NCI-H2196 (cell line): ENCODE results near the gene TLR8.
A peak's percentile ranks its signal among the peaks of the same experiment; 100 is the strongest.
"Not testable (repeated sequence)": the region's sequence is repeated elsewhere in the genome, so short reads cannot be mapped to it uniquely, and the experiment has no call there.

Experiments
- DNase-seq: peaks from one replicate; lab custom pipeline; 2025; ENCODE audit not compliant: unreplicated experiment; lab: John Stamatoyannopoulos, UW

Gene TLR8

DNA sequence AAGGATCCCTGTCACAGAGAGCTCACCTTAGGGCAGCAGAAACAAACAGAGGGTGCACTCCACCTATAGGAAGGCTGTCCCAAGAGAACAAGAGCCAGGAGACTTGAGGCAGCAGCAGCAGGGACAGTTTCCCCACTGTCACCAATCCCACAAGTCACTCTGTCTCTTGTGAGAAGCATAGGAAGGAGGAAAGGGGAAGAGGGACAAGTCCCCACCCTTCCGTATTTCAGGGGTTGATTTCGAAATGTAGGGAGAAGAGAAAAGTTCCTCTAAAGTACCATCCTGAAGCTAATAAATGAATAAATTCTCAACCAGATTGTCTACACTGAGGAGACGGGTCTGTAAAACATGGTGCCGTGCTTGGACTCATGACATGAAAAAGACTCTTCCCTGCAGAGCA lies 9.5 kb upstream of the TLR8 start:
- DNase-seq = no peak

DNA sequence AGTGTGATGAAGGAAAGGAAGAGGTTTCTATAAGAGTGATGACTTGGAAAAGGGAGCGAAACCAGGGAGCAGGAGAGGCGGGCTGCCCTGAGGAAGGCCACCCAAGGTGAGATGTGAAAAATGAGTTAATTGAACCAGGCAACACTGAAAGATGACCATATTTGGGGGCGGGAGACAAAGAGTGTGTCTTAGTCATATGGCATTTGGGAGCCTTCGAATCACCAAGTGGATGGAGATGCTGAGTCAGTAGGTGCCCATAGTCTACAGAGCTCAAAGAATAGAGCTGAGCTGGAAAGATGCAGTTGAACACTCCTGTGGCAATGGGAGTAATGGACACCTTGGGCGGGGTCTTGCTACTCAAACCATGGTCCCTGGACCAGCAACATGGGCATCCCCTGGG lies 8.3 kb upstream of the TLR8 start:
- no peak for DNase-seq

DNA sequence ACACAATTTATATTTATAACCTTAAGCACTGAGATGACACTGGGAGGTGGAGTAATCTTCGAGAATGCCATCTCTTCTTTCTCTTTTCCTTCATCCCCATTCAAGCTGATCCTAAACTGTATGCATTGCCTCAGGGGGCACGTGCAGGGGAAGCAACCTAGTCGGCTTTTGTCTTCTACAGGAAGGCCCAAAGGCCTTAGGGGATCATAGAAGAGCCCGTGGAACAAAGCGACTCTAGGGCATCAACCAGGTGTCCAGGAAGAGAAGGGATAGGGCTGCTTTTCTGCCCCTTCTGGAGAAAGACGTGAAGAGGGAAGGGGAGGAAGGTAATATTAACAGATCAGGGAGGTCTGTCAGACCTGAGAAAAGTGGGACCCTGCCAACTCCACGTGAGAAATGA lies 6.9 kb upstream of the TLR8 start:
- no peak for DNase-seq

DNA sequence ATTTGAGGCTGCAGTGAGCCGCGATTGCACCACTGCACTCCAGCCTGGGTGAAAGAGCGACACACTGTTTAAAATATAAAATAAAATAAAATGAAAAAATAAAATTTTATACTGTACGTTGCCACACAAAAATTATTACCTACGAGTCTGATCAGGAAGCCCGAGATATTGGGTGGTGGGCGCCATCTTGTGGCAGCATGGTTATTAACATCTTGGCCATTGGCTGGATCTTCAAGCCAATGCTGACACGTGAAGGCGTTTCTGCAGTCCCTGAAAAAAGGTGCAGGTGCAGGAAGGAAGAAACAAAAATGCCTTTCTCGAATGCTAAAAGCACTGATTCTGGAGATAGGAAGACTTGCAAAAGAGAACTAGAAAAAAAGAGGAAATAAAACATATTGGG lies 4.9 kb upstream of the TLR8 start:
- peak; percentile 40 for DNase-seq

DNA sequence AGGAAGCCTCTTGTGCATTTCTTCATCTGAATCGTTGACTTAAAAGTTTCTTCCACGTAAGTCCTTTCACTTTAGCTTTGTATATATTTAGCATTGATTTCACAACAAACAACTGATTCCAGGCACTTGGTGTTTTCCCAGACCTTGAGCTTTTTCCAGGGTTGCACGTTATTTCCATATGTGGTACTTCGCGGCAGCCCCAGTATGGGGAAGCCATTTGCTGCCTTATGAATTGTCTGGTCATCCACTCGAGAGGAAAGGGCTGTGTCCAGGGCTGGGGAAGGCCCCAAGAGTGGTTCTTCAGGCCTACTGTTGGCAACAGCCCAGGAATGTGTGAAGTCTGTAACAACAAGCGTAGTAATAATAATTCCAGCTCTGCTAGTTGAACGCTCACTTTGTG lies 2.8 kb upstream of the TLR8 start:
- DNase-seq = no peak

DNA sequence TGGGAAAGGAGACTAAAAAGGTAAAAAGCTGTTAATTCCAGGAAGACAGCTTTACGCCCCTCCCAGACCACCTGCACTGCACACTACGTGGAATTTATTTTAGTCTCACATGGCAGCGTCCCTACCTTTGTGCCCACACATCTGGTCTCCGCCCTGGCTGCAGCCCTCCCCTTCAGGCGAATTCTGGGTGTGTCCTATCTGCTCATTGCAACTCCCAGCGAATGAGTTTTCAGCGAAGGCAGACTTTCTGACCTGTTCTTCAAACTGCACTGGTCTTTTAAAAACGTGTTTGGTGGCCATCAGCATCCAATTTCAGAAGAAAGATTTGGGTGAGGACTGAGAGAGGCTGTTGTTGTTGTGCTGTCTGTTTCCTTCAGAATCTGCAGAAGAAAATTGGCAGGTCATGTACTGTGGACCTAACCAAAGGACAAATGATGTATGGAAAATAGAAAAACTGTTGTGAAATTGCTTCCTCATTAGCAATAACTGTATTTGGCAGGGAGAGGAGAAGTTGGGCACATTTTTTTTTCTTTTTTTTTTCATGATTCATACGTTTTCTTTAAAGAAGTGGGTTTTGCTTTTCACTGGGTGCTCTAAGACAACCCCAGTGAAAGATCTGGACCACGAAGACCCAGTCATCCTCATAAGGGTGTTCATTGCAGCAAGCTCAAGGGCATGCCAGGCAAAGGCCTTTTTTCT lies 4.2 kb downstream of the TLR8 start:
- no peak for DNase-seq

DNA sequence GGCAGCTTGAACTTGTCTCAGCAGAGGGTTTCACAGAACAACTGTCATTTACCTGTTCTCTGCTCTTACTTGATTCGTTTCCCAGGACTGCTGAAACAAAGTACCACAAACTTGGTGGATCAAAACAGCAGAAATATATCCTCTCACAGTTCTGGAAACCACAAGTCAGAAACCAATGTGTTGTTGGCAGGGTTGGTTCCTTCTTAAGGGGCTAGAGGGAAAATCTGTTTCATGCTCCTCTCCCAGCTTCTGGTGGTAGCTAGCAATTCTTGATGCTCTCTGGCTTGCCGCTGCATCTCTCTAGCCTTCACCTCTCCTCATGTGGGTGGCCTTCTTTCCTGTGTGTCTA lies 4.7 kb downstream of the TLR8 start:
- DNase-seq = no peak

DNA sequence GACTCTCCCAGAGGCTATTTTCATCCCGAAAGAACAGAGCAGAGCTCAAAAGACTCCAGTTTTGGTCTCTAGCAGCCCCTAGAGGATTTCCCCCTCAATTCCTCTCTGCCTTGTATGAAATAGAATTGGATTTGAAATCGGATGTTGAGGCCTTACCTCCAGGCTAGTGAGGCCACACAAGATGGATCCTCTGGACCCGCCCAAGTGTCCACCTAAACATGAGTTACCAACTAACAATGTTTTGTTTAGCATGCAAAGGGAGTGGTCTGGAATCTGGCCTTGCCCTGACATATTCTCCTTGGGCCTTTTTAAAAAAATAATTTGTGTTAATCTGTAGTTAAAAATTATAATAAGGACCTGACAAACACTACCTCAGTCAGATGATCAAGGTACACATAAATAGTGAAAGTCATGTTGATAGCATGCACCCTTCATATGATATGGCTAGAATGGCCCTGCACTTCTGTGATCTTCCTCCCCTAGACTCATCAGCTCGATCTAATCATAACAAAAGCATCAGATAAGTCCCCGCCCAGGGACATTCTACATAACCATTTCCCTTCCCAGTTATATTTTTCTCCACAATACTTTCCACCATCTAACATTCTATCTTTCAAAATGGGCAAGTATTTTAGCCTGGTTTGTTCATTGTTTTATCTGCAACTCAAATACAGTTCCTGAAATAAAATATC lies 6.5 kb downstream of the TLR8 start:
- no peak for DNase-seq

DNA sequence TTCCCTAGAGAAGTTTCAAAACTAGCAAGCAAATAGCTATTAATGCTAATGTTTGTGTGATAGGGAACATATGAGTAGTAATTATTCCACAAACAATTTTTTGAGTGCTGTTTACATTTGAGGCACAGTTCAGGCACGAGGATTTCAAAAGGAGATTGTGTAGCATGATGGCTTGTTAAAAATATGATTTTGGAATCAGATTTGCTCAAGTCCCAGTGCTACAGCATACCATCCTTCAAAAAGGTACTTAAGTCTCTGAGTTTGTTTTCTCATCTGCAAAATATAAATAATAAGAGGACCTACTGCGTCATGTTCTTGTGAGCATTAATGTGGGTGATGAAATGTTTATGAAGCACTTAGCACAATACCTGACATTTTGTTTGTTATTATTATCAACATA lies 11.3 kb downstream of the TLR8 start:
- no peak for DNase-seq

DNA sequence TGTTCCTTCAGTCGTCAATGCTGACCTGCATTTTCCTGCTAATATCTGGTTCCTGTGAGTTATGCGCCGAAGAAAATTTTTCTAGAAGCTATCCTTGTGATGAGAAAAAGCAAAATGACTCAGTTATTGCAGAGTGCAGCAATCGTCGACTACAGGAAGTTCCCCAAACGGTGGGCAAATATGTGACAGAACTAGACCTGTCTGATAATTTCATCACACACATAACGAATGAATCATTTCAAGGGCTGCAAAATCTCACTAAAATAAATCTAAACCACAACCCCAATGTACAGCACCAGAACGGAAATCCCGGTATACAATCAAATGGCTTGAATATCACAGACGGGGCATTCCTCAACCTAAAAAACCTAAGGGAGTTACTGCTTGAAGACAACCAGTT lies 12.6 kb downstream of the TLR8 start:
- DNase-seq = no peak

DNA sequence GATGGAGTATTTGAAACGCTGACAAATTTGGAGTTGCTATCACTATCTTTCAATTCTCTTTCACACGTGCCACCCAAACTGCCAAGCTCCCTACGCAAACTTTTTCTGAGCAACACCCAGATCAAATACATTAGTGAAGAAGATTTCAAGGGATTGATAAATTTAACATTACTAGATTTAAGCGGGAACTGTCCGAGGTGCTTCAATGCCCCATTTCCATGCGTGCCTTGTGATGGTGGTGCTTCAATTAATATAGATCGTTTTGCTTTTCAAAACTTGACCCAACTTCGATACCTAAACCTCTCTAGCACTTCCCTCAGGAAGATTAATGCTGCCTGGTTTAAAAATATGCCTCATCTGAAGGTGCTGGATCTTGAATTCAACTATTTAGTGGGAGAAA lies 13.2 kb downstream of the TLR8 start:
- no peak for DNase-seq

DNA sequence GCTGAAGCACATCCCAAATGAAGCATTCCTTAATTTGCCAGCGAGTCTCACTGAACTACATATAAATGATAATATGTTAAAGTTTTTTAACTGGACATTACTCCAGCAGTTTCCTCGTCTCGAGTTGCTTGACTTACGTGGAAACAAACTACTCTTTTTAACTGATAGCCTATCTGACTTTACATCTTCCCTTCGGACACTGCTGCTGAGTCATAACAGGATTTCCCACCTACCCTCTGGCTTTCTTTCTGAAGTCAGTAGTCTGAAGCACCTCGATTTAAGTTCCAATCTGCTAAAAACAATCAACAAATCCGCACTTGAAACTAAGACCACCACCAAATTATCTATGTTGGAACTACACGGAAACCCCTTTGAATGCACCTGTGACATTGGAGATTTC lies 14.6 kb downstream of the TLR8 start:
- no peak for DNase-seq

DNA sequence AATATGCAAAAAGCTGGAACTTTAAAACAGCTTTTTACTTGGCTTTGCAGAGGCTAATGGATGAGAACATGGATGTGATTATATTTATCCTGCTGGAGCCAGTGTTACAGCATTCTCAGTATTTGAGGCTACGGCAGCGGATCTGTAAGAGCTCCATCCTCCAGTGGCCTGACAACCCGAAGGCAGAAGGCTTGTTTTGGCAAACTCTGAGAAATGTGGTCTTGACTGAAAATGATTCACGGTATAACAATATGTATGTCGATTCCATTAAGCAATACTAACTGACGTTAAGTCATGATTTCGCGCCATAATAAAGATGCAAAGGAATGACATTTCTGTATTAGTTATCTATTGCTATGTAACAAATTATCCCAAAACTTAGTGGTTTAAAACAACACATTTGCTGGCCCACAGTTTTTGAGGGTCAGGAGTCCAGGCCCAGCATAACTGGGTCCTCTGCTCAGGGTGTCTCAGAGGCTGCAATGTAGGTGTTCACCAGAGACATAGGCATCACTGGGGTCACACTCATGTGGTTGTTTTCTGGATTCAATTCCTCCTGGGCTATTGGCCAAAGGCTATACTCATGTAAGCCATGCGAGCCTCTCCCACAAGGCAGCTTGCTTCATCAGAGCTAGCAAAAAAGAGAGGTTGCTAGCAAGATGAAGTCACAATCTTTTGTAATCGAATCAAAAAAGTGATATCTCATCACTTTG lies 15.6 kb downstream of the TLR8 start:
- DNase-seq = no peak

DNA sequence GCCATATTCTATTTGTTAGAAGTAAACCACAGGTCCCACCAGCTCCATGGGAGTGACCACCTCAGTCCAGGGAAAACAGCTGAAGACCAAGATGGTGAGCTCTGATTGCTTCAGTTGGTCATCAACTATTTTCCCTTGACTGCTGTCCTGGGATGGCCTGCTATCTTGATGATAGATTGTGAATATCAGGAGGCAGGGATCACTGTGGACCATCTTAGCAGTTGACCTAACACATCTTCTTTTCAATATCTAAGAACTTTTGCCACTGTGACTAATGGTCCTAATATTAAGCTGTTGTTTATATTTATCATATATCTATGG lies 16.1 kb downstream of the TLR8 start:
- no peak for DNase-seq

DNA sequence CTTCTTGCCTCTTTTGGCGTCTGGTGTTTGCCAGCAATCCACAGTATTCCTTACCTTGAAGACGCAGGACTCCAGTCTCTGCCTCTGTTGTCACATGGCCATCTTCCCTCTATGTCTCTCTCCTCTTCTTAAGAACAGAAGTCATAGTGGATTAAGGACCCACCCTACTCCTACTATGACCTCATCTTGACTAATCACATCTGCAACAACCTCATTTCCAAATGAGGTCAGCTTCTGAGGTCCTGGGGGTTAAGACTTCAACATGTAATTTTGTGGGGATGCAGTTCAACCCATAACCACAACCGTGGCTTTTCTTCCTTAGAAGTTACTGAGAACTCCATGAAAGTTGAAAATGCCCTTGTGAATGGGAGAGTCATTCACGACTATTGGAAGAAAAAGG lies 23.3 kb downstream of the TLR8 start:
- DNase-seq = no peak

DNA sequence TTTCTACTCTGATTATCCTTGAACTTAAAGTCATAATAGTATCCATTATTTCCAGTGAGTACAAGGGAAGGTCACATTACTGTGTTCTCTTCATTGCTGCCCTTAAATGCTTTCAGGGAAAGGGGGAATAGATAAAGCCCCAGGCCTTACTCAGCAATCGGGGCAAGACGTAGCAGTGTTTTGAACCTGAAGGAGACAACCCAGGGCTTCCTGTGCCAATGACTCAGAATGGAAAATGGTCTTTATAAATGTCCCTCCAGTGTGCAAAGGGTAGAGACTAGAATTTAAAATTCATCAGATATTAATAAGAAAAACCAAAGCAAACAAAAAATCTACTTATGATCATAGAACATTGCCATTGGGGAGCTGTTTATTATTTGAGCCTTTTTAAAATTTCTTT lies 23.7 kb downstream of the TLR8 start:
- DNase-seq = no peak

DNA sequence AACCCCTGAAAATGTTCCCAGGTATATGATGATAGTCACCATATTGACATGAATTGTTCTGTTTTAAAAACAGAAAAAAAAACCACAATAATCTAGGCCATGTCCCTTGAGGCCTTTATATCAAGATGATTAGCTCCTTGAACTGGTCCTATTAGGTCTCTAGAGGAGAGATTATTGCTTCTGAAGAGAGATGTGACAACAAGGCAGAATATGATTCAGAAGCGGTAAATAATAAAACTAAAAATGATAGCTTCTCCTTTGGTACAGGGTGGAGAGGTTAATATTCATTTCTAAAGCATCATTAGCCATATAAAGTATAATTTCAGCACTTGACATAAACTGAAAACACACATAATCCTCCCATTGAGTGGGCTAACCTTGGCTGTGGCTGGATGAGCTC lies 25.8 kb downstream of the TLR8 start:
- no peak for DNase-seq

DNA sequence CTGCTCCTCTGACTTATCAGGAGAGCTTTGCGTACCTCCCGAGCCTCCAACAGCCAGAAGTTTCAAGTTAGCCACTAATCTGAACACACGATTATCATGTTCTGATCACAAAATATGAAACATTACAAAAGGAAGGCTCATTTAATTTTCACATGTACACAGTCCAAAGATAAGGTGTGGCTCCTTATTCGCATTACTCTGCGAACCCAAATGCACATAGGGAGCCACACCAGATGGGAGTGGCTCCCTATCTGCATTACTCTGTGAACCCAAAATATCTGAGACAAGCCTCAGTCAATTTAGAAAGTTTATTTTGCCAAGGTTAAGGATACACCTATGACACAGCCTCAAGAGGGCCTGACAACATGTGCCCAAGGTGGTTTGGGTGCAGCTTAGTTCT lies 28.4 kb downstream of the TLR8 start:
- DNase-seq = no peak

DNA sequence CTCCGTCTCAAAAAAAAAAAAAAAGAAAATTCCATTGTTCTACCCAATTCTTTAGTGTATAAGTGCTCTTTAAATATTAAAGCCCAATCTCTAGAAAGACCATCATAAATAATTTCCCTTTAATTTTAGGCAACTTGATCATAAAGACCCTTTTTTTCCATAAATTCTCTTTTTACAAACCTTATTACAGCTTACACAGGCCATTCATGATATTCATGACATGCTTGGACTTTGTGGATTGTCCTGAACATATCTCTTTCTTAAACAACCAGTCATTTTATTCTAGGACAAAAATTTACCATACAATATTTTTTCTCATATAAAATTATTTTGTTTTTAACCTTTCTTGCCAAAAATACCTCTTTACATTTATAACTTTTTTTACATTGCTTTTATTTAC lies 30.5 kb downstream of the TLR8 start:
- no peak for DNase-seq

DNA sequence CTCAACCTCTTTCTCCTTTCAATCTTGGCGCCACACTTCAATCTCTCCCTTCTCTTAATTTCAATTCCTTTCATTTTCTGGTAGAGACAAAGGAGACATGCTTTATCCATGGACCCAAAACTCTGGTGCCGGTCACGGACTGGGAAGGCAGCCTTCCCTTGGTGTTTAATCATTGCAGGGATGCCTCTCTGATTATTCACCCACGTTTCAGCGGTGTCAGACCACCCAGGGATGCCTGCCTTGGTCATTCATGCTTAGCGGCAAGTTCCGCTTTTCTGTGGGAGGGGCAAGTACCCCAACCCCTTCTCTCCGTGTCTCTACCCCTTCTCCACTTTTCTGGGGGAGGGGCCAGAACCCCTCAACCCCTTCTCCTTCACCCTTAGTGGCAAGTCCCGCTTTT lies 34.1 kb downstream of the TLR8 start:
- not testable (repeated sequence) for DNase-seq

DNA sequence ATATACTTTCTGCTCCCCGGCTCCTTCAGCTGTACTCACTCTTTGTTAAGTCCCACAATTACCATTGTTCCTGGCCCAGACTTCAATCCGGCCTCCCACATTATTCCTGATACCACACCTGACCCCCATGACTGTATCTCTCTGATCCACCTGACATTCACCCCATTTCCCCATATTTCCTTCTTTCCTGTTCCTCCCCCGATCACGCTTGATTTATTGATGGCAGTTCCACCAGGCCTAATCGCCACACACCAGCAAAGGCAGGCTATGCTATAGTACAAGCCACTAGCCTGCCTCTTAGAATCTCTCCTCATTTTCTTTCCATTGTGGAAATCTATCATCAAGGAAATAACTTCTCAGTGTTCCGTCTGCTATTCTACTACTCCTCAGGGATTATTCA lies 37.2 kb downstream of the TLR8 start:
- DNase-seq = not testable (repeated sequence)

DNA sequence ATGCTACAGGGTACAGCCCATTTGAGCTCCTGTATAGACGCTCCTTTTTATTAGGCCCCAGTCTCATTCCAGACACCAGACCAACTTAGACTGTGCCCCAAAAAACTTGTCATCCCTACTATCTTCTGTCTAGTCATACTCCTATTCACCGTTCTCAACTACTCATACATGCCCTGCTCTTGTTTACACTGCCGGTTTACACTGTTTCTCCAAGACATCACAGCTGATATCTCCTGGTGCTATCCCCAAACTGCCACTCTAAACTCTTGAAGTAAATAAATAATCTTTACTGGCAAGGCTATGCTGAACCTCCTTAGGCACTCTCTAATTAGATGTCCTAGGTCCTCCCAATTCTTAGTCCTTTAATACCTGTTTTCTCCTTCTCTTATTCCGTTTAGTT lies 38.0 kb downstream of the TLR8 start:
- DNase-seq = not testable (repeated sequence)

DNA sequence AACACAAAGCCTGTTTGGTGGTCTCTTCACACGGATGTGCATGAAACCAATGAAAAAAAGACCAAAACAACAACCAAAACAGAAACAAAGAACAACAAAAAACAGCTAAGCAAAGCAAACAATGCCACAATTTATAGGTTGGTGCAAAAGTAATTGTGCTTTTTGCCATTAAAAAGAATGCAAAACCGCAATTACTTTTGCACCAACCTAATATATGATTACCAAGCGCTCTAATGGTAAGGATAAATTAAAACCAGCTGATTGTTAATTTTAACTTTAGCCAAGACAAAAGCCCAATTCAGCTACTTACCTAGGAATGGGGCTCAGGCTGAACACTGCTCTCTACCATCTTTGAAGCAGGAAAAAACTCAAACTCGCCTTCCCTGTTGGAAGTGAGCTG lies 39.1 kb downstream of the TLR8 start:
- no peak for DNase-seq
